GM18909 (cell line): ENCODE measurements around the gene SOHLH2.

Experiments
- ATAC-seq: cut with Tn5 transposase; IDR thresholded peaks from one replicate; pipeline ENCODE4 v1.9.1; 2021; ENCODE audit warnings: mild to moderate bottlenecking; ENCODE audit not compliant: unreplicated experiment, poor library complexity

Gene SOHLH2

DNA sequence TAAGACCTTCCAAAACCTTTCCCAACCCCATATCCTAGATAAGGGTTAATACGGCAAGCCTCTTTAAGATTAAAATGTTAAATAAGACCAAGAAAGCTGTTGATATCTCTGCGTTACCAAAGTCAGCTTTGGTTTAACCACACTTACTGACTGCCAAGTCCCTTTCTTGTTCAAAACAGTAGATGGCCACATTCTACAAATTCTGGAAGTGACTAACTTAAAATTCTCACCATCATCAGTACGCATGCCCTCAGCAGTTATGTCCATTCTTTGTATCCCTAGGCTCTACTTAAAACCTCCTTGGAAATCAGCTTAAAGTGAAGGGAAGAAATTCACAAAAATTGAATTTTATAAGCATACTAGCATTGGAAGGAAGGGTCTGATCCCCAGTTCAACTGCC, 23.6 kb downstream of the SOHLH2 start:
- no peak for ATAC-seq

DNA sequence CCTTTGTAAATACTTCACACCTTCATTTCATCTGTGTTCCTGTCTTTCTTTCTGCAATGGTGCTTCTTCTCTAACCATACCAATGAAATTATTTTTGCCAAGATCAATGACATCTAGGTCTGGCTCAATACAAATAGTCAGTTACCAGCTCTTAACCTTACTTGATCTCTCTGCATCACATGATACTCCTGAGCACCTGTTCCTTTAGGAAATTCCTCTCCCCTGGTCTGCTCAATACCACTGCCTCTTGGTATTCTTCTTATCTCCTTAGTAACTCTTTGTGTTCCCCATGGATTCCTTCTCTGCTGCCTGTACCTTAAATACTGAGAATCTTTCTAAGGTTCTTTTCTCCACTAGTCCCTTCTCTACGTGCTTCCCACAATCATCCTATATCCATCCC, 25.9 kb downstream of the SOHLH2 start:
- no peak for ATAC-seq

DNA sequence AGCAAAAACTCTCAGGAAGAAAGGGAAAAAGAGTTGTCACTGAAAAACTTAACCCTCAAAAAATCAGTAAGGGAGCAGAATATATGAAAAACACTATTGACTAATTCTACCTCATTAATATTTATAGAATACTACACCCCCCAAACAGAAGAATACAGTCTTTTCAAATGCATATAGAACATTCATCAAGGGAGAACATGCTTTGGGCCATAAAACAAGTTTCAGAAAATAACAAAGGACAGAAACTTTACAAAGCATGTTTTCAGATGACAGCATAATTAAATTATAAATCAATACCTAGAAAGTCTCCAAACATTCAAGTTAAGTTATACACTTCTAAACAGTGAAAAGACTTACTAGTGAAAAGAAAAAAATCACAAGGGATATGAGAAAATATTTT, 30.5 kb downstream of the SOHLH2 start:
- no peak for ATAC-seq

DNA sequence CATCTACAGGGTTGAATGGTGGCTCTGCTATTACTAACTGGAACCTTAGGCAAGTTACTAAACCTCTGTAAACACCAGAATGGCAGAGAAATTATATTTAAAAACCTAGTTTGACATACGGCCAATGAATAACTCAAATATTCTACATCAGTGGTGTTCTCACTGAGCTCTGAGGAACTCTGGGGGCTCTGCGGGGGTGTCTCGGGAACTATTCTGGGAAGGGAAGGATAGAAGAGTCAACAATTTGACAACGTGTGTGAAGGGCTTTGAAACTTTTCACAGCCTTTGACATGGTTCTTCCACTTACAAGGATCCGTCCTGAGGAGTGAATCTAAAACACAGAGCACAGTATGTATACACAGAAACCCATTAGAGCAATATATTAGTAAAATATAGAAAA, 38.7 kb downstream of the SOHLH2 start:
- no peak for ATAC-seq

DNA sequence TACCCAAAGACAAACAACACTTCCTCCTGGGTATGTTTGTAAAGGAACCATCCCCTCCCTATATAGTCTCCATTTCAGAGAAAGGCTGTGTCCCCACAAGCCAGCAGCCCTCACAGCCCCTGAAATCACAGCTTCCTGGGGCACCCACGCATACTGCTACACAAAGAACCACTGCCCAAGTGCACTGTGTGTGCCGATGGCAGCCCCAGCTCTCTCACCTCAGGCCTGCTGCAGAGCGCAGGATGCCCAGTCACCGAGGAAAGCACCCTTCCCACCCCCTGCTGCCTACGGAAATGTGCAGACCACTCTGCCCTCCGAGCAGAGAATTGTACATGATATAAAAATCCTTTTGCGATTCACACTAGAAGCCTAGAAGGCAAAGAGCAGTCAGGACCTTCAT, 39.4 kb downstream of the SOHLH2 start:
- no peak for ATAC-seq

DNA sequence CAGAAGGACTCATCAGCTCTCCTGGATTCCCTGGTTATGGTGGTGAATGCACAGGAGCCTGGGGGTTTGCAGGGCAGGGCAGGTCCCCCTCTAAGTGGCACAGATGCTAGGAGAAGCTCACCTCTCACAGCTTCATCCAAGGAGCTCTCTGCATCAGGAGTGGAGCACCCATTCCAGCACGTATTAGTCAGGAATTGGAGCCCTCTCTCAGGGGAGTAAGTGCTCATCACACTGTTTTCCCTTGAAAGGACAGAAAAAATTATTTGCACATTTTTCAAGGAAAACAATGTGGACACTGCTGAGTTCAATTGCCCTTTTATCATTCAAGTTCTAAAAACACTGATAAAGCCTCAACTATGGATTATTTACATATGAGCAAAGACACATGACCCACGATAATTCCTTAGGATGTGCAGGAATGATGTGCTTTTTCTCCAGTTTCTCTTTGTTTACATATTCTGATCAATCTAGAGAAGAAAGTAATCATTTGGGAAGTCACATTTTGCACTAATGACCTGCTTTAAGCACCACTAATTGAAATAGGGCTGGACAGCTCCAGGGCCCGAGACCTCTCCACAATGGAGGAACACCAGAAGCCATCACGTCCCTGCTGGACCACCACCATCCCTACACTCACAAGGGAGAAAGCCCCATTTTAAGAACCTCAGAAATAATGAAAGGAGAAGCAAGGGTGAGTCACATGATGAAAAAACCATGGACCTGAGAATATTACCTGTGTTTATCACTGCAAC, 40.6 kb downstream of the SOHLH2 start:
- ATAC-seq: no peak

DNA sequence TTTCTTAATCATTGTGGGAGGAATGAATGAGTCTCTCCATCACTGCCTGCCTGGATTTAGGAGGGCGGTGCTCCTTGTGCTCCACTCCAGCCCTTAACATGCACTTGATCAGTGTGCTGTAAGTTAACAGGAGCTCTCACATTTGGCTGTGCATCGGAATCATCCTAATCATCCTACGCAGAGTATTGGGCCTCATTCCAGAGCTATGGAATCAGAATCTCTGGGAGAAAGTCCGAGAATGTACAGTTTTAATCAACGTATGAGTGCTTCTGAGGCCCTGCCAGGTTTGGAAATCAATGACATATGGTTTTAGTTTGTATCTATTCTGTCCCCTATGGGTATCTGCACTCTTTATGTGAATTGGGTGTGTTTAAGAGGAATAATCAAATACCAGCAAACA, 48.3 kb downstream of the SOHLH2 start:
- ATAC-seq: no peak

DNA sequence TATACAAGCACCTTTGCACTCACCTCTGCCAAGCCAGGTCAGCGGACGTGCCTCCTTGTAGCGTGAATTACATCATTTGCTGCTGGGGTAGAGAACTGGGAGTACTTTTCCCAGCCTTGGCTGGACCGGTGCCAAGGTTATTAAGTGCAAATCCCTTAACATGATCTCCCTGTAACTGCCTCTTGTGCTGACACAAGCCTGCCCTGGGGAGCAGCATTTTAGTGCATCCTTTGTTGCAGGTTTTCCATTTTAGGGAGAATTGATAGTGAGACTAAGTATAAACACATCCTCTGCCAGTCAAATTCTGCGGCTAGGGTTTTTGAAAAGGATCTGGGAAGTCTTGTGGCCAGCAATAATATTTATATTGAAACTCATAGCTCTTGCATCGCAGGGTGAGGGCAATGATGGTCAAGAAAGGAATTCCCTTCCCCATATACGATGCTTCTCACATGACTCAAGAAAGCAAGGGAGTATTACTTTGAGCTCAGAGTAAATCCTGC, 50.5 kb downstream of the SOHLH2 start:
- no peak for ATAC-seq

DNA sequence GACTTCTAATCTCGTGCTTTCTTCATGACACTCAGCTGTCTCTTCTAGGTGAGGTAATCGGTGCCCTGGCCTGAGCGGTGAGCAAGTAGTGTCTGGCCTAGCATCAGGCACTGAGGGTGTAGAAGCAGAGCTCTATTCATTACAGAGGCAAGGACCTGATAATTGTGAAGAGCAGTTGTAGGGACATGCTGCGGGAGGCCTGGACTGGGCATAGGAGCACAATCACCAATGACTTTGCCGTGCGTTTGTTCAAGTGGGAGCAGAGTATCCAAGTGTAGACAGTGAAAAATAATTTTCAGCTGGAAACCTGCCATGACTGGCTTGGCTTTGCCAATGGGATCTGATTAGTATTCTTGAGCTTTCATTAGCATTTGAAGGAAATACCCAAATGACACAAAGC, 51.1 kb downstream of the SOHLH2 start:
- no peak for ATAC-seq

DNA sequence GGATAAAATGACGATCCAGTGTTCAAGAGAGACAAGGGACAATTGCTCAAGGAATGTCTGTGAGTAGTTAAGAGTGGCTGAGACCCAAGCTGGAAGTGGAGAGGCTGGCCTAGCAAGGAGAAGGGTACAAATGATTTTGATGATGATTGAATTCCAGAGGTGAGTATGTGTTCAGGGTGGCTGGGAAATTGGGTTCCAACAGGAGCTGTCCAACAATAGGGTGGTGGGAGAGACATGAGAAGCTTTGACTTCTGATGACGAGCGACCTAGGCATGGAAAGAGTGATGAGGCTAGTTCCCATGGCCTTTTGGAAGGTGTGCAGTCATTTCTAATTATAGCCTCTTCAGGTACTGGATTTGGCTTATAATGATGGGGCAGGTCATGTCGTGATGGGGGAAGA, 54.1 kb downstream of the SOHLH2 start:
- no peak for ATAC-seq

DNA sequence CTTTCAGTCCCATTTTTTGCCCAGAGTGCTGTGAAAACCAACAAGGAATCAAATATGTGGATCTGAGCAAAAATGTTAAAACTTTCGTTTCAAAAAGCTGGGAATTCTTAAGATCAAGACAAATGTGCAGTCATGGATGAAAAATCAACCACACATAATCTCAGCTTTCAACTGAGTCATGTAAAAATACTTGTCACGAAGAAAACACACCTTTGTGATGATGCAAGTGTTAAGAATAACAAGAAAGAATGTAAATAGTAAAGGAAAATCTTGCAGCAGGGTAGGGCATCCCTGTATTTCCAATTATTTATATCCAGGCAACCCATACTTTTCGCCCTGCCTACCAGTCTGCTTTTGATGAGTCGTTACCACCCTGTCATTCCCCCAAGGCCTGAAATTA, 55.7 kb downstream of the SOHLH2 start:
- no peak for ATAC-seq

DNA sequence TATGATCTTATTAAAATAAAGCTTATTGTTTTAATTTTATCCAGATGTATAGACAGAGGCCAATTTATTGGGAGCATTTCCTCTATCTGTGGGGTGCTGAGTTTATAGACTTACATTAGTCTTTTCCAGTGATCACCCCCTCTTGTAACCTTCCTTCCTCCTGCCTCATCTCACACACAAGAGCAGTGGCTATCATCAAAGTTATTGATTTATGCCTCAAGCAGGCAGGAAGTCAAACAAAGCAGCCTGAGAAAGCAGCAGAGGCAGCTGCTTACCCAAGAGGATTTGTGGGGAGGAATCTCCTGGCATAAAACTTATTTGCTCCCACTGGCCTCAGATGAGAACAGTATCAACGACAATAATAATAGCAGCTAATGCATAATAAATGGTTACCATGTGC, 56.9 kb downstream of the SOHLH2 start:
- ATAC-seq: no peak

DNA sequence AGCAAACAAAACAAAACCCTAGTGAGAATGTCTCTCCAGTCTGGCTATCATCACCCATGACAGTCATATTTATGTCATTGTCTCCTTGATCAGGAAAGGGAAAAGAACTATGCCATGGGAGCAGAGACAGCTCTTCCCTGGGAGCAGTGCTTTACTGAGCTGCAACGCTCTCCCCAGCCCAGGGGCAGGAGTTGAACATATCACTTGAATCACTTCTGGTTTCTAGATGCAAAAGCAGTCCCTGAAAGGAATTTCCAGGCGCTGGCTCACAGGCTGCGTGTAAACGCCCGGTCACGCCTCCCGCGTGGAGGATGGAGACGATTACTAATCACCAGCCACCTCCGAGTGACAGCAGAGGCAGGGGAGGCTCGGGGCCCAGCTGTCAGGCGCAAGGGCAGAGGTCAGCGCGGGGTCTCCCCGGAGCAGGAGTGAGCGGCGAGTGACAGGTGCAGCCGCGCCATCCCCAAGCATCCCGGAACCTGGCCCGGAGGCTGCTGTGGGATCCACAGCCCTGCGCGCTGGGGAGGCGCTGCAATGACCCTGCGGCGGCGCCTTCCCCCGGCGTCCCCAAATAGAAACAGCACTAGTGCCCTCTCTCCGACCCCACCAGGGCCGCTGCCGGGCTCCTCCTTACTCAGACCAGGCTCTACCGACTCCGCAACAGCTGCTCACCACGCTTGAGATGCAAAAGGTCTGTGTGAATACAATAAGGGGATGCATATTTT, 59.6 kb downstream of the SOHLH2 start:
- no peak for ATAC-seq

DNA sequence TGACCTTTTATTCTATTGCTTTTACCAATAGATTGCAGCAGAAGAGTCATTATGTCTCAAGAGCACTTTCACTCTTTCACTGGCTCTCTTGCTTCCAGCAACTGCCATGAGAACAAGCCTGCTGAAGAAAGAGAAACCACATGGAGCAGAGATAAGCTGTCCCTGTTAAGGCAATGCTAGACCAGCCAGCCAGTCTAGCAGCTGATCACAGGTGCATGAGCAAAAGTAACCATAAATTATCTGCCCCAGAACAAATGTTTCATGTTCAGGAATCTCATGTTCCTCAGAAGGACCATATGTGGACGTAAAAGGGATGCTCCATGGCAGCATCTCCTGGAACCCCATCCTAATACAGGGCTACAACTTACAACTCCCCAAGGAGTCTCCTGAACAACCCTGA, 62.8 kb downstream of the SOHLH2 start:
- no peak for ATAC-seq

DNA sequence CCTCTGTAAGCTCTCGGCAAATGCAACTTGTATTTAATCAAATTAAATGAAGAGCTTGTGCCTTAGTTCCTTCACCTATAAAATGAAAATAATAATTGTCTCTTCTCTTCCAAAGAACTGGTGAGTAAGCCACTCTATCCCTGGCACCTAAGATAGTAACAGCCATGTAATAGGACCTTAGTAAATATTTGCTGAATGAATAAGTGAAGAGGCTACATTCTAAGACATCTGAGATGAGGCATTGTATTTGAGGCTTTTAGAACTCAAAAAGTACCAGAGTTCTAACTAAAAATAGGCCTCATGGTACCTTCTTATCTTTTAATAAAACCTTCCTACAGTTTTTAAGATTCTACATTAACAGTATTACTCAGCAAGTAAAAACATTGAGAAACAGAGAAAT, 65.9 kb downstream of the SOHLH2 start:
- no peak for ATAC-seq

DNA sequence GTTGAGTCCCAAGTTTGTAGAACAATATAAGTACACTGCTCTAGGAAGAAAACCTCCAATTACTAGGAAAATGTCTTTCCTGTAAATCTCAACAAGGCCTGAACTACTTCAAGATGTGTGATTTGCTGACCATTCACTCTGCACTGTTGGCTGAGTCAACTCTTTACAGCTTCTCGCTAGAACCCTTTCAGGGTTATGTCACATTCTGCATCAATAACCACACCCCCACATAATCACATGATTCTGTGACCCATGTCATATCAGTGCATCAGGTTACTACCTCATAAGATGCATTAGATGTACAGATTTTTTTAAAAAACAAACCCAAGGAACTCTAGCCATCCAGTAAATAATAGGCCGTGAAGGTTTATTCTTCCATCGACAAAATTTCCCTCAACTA, 67.0 kb downstream of the SOHLH2 start:
- ATAC-seq: no peak

DNA sequence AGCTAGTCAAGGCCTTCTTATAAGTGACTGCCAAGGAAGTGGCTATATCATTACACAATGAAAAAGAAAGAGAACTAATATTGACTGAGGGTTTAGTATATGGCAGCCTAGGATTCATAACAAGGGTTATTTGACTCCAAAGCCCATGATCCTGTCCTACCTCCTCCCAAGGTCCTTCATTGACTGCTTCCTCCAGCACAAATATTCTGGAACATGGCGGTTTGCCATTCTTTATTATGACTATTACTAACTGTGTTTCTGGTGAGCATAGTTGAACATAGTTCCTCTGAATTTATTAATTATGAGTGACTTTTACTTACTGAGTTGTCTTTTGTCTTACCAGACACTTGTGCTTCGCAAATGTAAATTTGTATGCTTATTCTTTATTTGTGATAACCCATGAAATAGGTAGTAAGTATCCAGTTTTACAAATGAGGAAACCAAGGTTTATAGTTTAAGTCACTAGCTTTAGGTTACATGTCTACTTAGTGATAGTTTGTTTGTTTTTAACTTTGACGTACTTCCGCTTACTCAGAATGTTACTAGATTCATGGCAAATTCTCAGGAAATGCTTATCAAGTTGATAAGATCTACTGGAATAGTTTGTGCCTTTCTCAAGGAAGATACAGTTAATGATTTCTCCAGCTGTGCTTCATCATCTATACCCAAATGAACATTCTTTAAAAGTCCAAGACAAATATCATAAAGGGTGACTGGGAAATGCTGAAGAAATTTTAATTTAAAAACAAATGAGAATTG, 67.7 kb downstream of the SOHLH2 start:
- no peak for ATAC-seq

DNA sequence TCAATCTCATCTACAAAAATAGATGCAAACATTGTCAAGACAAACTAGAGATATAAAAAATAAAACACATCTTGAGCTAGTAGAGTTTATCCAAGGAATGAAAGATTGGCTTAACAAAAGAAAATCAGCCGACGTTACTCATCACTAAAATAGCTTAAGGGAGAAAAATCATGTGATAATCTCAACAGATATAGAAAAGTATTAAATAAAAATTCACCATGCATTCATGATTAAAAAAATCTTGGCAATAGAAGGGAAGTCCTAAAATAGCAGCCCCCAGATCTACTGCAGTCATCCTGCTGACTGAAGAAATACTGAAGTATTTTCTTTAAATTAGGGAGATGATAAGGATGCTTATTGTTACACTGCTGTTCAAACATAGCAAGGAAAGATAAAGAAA, 70.6 kb downstream of the SOHLH2 start:
- no peak for ATAC-seq

DNA sequence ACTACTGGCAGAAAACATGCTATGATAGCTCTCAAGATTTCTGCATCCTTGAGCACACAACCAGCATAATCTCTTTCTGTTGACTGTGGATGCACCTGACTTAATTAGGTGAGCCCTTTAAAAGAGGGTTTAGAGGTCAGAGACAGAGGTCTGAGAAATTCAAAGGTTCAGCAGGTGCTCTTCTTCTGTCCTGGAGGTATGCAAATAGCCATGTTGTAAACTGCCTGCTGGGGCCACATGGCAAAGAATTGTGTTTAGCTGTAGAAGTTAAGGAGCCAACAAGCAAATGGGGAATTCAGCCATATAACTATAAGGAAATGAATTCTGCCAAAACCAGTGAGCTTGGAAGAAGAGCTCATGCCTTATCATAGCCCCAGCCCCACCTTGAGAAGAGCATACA, 71.6 kb downstream of the SOHLH2 start:
- no peak for ATAC-seq

DNA sequence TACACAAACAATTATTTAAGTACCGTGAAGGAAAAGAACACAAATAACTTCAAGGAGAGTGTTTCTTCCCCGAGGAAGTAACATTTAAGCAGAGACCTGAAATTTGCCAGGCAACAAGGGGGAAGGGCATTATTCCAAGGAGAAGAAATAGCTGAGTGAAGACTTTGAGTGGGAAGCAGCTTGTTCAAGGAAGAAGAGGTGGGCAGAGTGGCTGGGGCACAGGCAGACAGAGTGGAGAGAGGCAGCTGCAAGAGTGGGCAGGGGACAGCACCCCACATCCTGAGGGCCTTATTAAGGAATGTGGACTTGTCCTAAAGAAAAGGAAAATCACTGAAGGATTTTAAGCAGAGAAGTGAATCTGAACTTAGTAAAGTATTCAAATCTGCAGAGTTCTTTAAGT, 78.5 kb downstream of the SOHLH2 start:
- ATAC-seq: no peak

DNA sequence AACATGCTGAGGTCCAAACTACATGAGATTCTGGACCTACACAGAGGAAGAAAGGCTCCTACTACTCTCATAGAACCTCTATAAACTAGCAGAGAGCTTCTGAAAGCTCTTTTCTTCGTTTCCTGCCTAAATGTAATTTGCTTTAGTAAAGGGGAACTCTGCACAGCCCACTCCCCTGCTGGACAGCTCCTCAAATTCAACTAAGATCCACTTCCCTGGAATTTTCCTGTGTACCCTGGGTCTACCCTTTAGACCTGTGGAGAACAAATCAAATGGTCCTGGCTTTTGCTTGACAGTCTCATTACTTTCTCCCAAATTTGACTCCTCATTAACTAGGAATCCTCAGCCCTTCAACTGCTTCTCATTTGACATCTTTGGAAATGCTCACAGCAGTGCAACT, 79.7 kb downstream of the SOHLH2 start:
- no peak for ATAC-seq
